Naive thymus-derived CD8-positive, alpha-beta T cell (primary cell): ENCODE results near the gene KRTAP10-10. TPM values are rescaled to one million over a fixed set of nuclear protein-coding genes. Genes with fewer than 3 reads are reported as not detected.
A peak's percentile ranks its signal among the peaks of the same experiment; 100 is the strongest.
"Not testable (repeated sequence)": the region's sequence is repeated elsewhere in the genome, so short reads cannot be mapped to it uniquely, and the experiment has no call there.

Source experiments
- ATAC-seq, 2 donors: fragments of 150-1000 bp; cut with Tn5 transposase in 1 of 2; sonication (Bioruptor Pico), chemical (Tn5 transposase) in 1 of 2; 1 replicate in 1 of 2; 2 replicates in 1 of 2; pipeline ENCODE4 v1.10.0; 2021; ENCODE audit warnings: mild to moderate bottlenecking in 2 of 2, moderate library complexity in 2 of 2
- POLR2A ChIA-PET: fragments of 350-600 bp; sonication (Branson Sonifier 250); formaldehyde crosslinking; loops from one replicate; lab custom pipeline; 2021; ENCODE audit warnings: antibody characterized with exemption; lab: Charles Lee
- DNase-seq, 10 donors: peaks; one replicate each; pipeline versions ENCODE4 v3.0.0 to v3.0.0-alpha.2; 2020 to 2022
- H3K27ac Mint-ChIP-seq, 10 donors: one replicate each; pipeline ENCODE4 v1.8.0; 2020 to 2022; ENCODE audit warnings: mild to moderate bottlenecking in 10 of 10, mixed read lengths in 10 of 10, moderate library complexity in 4 of 10, inconsistent platforms in 1 of 10
- H3K27me3 Mint-ChIP-seq, 5 donors: one replicate each; pipeline ENCODE4 v1.8.0; 2021 to 2022; ENCODE audit warnings: mixed read lengths in 5 of 5
- H3K36me3 Mint-ChIP-seq, 3 donors: one replicate each; pipeline ENCODE4 v1.8.0; 2020 to 2022; ENCODE audit warnings: mixed read lengths in 3 of 3, mild to moderate bottlenecking in 2 of 3, inconsistent platforms in 1 of 3
- H3K4me1 Mint-ChIP-seq, 4 donors: one replicate each; pipeline ENCODE4 v1.8.0; 2021 to 2022; ENCODE audit warnings: mixed read lengths in 4 of 4
- H3K4me3 Mint-ChIP-seq, 10 donors: one replicate each; pipeline ENCODE4 v1.8.0; 2020 to 2022; ENCODE audit warnings: mild to moderate bottlenecking in 10 of 10, mixed read lengths in 10 of 10, moderate library complexity in 6 of 10, inconsistent platforms in 1 of 10
- H3K9me3 Mint-ChIP-seq, 9 donors: one replicate each; pipeline ENCODE4 v1.8.0; 2020 to 2022; ENCODE audit warnings: mixed read lengths in 9 of 9, mild to moderate bottlenecking in 3 of 9, inconsistent platforms in 1 of 9, moderate library complexity in 1 of 9
- polyA plus RNA-seq, 3 donors: library from polyadenylated mRNA; unstranded; fragments of 300-500 nt; fragmentation: Illumina TruSeq; gene quantifications; one replicate each; pipeline ENCODE4 v1.2.3, GENCODE V29; 2021
- total RNA-seq, 8 experiments: library from RNA in 2 of 8; stranded (reverse) in 2 of 8; gene quantifications; one replicate each; pipeline ENCODE4 v1.2.3 and lab custom pipeline; 2021 to 2026

KRTAP10-10 gene, protein sequence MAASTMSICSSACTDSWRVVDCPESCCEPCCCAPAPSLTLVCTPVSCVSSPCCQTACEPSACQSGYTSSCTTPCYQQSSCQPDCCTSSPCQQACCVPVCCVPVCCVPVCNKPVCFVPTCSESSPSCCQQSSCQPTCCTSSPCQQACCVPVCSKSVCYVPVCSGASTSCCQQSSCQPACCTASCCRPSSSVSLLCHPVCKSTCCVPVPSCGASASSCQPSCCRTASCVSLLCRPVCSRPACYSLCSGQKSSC
- total RNA-seq = not detected
- polyA plus RNA-seq = not detected
- total RNA-seq (lab: John Stamatoyannopoulos, UW) = 0 reads per million in 6 experiments

GRCh38 chr21:44637018-44637850 is at the start of gene KRTAP10-10:
KRTAP10-10 (plus strand) TSS chr21:44637356; CDS start chr21:44637418, 62 bp downstream.
- POLR2A ChIA-PET = no interaction called here
- peak within 1 kb of the TSS in 5 of 10 donors; percentile 27 to 91 (median 77) for H3K27ac Mint-ChIP-seq
- H3K27me3 Mint-ChIP-seq = peaks cover 0 to 6% (median 0%) of the 10 kb centered on the region in 5 donors
- H3K4me1 Mint-ChIP-seq = peaks cover 0 to 14% (median 5%) of the 10 kb centered on the region in 4 donors
- no peak within 1 kb of the TSS for H3K4me3 Mint-ChIP-seq
- H3K9me3 Mint-ChIP-seq = peaks cover 0 to 34% (median 19%) of the 10 kb centered on the region in 9 donors
- no peak for ATAC-seq
- peaks cover 0 to 11% (median 9%) of the 10 kb centered on the region in 3 donors for H3K36me3 Mint-ChIP-seq
- DNase-seq = no peak

DNA sequence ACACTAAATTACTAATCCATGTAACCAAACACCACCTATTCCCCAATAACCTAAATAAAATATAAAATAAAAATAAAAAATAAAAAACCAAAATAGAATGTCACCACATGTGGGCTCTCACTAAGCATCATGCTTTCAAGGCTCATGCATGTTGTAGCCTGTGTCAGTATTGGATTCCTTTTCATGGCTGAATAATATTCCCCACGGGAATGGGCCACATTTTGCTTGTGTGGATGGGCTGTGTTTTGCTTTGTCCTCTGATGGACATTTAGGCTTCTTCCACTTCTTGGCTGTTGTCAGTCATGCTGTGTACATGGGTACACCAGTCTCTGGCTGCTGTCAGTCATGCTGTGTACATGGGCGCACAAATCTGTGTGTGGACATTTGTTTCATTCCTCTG is 48.1 kb upstream of the KRTAP10-10 start:
- POLR2A ChIA-PET = no interaction called here
- ATAC-seq (no peak), DNase-seq (no peak)
- H3K4me3 Mint-ChIP-seq = no peak overlapping the region
- no peaks in the 10 kb centered on the region for H3K9me3 Mint-ChIP-seq
- peaks cover 0 to 19% (median 12%) of the 10 kb centered on the region in 4 donors for H3K4me1 Mint-ChIP-seq
- H3K36me3 Mint-ChIP-seq = no peaks in the 10 kb centered on the region
- H3K27me3 Mint-ChIP-seq = peaks cover 3 to 24% (median 12%) of the 10 kb centered on the region in 5 donors
- H3K27ac Mint-ChIP-seq = peak overlapping the region in 3 of 10 donors; percentile 20 to 65 (median 42)

DNA sequence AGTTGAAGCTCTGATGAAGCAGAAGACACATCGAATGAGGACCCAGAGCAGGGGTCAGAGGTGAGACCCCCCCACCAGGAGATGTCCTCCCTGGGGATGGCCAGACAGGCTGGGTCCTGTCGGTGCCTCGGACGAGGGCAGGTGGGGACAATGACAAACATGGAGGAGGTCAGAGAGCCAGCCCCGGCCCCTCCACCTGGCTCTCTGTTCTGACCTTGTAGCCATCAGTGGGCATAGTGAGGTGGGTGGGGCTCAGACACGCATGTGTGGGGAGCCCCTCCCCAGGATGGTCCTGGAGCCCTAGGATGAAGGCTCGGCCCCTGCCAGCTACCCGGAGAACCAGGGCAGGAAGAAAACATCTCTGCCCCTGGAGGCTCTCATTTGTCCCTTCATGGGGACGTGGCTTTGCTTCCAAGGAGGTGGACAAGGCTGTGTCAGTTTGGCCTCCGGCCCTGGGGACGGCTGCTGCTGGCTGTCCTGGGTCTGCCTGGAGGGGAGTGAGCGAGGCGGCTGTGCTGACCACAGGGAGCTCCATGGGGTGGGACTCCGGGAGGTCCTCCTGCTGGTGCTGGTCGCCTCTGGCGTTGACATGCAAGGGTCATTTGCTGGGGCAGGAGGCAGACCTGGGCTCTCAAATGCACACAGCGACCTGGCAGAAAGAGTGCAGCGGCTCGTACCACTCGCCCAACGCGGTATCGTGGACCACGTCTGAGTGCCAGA is 47.4 kb upstream of the KRTAP10-10 start:
- Mint-ChIP-seq H3K36me3 (no peaks in the 10 kb centered on the region), H3K9me3 (no peaks in the 10 kb centered on the region), H3K4me1 (peaks cover 0 to 16% (median 7%) of the 10 kb centered on the region in 4 donors), H3K4me3 (no peak overlapping the region), H3K27ac (peak overlapping the region in 3 of 10 donors; percentile 15 to 65 (median 42)), H3K27me3 (peaks cover 3 to 20% (median 12%) of the 10 kb centered on the region in 5 donors)
- ATAC-seq (no peak), DNase-seq (no peak)
- POLR2A ChIA-PET = no interaction called here

DNA sequence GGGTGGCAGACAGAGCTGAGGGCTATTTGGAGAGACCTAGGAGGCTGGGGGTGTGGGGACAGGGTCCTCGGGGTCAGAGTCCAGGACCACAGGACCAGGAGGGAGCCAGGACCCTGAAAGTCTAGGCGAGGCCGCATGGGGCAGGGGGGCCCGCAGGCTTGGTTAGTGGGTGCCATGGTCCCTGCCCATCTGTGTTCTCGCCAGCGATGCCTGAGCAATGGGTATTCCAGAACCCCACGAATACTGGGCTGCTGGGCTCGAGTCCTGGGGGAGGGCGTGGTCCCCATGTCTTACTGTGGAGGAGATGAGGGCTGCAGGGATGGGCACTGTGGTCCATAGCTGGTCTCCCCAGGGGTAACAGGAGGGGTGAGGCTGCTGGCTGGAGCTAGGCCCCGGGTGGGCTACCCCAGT is 46.8 kb upstream of the KRTAP10-10 start:
- DNase-seq (no peak), ATAC-seq (no peak)
- Mint-ChIP-seq H3K27me3 (peaks cover 3 to 20% (median 10%) of the 10 kb centered on the region in 5 donors), H3K27ac (no peak overlapping the region), H3K4me3 (no peak overlapping the region), H3K36me3 (no peaks in the 10 kb centered on the region), H3K4me1 (peaks cover 0 to 17% (median 9%) of the 10 kb centered on the region in 4 donors), H3K9me3 (no peaks in the 10 kb centered on the region)
- POLR2A ChIA-PET = no interaction called here

GRCh38 chr21:44590897-44591800 is 46.0 kb upstream of the KRTAP10-10 start:
- H3K9me3 Mint-ChIP-seq, DNase-seq, ATAC-seq, H3K4me3 Mint-ChIP-seq, H3K36me3 Mint-ChIP-seq, POLR2A ChIA-PET: not testable (repeated sequence)
- H3K27ac Mint-ChIP-seq = peak overlapping the region in 4 of 10 donors; percentile 17 to 49 (median 36)
- peaks cover 0 to 17% (median 6%) of the 10 kb centered on the region in 5 donors for H3K27me3 Mint-ChIP-seq
- H3K4me1 Mint-ChIP-seq = peaks cover 0 to 15% (median 11%) of the 10 kb centered on the region in 4 donors

DNA sequence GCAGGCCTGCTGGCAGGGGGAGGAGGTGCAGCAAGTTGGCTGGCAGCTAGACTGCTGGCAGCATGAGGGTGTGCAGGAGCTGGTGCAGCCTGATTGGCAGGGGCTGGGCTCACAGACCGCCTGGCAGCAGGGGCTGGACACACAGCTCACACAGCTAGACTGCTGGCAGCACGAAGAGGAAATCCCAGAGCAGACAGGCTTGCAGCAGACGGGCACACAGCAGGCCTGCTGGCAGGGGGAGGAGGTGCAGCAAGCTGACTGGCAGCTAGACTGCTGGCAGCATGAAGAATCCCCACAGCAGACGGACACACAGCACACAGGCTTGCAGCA is 45.4 kb upstream of the KRTAP10-10 start:
- Mint-ChIP-seq H3K27ac (peak overlapping the region in 4 of 10 donors; percentile 17 to 49 (median 36)), H3K27me3 (peaks cover 0 to 13% (median 2%) of the 10 kb centered on the region in 5 donors), H3K4me1 (peaks cover 0 to 14% (median 10%) of the 10 kb centered on the region in 4 donors)
- POLR2A ChIA-PET, ATAC-seq, H3K36me3 Mint-ChIP-seq, H3K4me3 Mint-ChIP-seq, H3K9me3 Mint-ChIP-seq, DNase-seq: not testable (repeated sequence)

DNA sequence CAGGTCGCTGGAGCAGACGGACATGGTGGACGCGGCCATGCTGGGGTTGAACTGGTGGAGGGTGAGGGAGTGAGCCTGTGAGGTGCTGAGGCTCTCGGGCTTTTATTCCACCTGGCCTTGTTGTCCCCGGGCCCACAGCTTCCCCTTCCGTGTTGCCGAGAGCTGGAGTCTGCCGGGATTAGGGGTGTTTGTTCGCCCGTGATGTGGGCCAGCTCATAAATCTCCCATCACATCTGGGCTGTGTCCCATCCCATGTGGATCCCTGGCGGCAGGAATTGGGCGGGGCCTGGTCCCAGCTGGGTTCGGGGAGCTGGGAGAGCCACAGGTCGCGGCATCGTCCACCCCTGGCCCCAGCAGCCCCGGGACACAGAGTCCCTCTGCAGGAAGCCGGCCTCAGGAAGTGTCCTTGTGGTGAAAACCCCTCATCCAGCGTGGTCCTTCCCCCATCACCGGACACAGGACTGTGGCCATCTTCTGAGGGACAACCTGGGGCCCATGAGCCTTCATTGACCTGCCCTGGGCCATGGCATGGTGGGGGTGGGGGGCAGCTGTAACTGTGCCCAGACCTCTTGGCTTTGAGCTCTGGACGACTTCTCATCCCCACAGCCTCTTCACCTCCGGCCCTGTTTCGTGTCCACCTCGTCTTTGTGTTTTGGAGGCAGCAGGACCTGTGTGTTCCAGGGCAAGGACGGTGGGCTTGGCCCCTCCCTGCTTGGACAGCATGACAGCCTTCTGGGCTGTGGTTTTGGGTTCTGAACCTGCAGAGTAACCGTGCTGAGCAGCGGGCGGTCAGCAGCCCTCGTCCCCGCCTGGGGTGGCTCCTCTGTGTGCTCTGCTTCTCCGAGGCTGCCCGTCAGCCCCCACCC is 44.5 kb upstream of the KRTAP10-10 start, which contains the start of gene KRTAP10-6:
TSS of gene KRTAP10-6 (minus strand) at position 60 of the 866 bp plus-strand sequence. CDS start at position 39, 21 bp downstream.
- H3K9me3 Mint-ChIP-seq = no peaks in the 10 kb centered on the region
- H3K27ac Mint-ChIP-seq = peak within 1 kb of the TSS in 5 of 10 donors; percentile 17 to 61 (median 39)
- ATAC-seq (no peak), DNase-seq (no peak)
- H3K4me1 Mint-ChIP-seq = peaks cover 0 to 14% (median 10%) of the 10 kb centered on the region in 4 donors
- H3K4me3 Mint-ChIP-seq = no peak within 1 kb of the TSS
- POLR2A ChIA-PET = no interaction called here
- H3K36me3 Mint-ChIP-seq = no peaks in the 10 kb centered on the region
- H3K27me3 Mint-ChIP-seq = peaks cover 0 to 6% (median 0%) of the 10 kb centered on the region in 5 donors

- peaks cover 0 to 9% (median 2%) of the 10 kb centered on the region in 3 donors for H3K36me3 Mint-ChIP-seq
- peaks cover 0 to 14% (median 10%) of the 10 kb centered on the region in 4 donors for H3K4me1 Mint-ChIP-seq
- peaks cover 0 to 10% (median 4%) of the 10 kb centered on the region in 9 donors for H3K9me3 Mint-ChIP-seq
- H3K27me3 Mint-ChIP-seq = peaks cover 0 to 6% (median 0%) of the 10 kb centered on the region in 5 donors
- POLR2A ChIA-PET = no interaction called here
- ATAC-seq = no peak
- no peak for DNase-seq
- peak overlapping the region in 1 of 10 donors; percentile 10 for H3K4me3 Mint-ChIP-seq
- peak overlapping the region in 5 of 10 donors; percentile 31 to 83 (median 60) for H3K27ac Mint-ChIP-seq
These were observed 43.4 kb upstream of the KRTAP10-10 start for GRCh38 chr21:44593598-44594405.

DNA sequence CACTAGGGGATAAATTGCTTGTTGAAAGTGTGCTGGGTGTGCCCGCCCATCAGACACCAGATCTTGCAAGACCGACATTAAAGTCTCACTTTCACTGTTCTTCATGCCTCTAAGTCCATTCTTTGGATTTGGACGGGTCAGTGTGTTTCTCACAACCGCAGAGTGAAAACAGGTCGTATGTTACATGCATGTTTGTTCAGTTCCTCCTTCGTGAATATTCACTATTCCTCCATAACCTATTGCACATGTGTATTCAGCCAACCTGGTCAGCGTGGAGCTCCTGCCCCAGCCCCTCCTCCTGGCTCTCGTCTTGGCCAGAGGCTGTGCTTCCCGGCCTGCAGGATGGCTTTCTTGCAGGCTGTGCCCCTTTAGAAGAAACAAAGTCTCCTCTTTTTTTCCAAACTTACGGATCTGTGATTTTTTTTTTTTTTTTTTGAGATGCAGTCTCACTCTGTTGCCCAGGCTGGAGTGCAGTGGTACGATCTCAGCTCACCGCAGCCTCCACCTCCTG is 42.7 kb upstream of the KRTAP10-10 start:
- H3K27me3 Mint-ChIP-seq = peaks cover 0 to 4% (median 0%) of the 10 kb centered on the region in 5 donors
- peak overlapping the region in 4 of 10 donors; percentile 43 to 83 (median 66) for H3K27ac Mint-ChIP-seq
- peaks cover 0 to 11% (median 3%) of the 10 kb centered on the region in 3 donors for H3K36me3 Mint-ChIP-seq
- DNase-seq (no peak), ATAC-seq (no peak)
- POLR2A ChIA-PET = no interaction called here
- H3K4me3 Mint-ChIP-seq = peak overlapping the region in 1 of 10 donors; percentile 10
- H3K4me1 Mint-ChIP-seq = peaks cover 0 to 14% (median 10%) of the 10 kb centered on the region in 4 donors
- peaks cover 0 to 11% (median 5%) of the 10 kb centered on the region in 9 donors for H3K9me3 Mint-ChIP-seq

DNA sequence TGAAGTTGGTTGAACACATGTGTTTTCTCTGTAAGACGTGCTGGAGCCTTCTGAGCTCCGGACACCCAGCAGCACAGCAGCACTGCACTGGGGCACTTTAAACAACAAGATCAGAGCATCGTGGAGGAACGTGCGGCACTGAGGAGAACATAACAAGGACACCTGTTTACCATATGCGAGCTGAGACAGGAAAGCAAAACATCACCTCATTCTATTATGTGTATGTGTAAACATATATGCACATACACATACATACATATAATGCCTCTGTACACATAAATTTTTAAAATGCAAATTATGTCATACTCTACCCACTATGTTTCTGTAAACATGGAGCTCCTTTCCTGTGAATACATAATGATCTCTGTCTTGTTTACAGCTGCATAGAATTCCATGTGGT is 41.6 kb upstream of the KRTAP10-10 start:
- peak overlapping the region in 1 of 10 donors; percentile 48 for H3K27ac Mint-ChIP-seq
- ATAC-seq (no peak), DNase-seq (no peak)
- H3K4me3 Mint-ChIP-seq = no peak overlapping the region
- peaks cover 0 to 11% (median 5%) of the 10 kb centered on the region in 9 donors for H3K9me3 Mint-ChIP-seq
- peaks cover 0 to 11% (median 3%) of the 10 kb centered on the region in 3 donors for H3K36me3 Mint-ChIP-seq
- H3K4me1 Mint-ChIP-seq = peaks cover 0 to 16% (median 10%) of the 10 kb centered on the region in 4 donors
- POLR2A ChIA-PET = interaction anchor here (0.8 to 1.3 kb wide), 2 partner anchors 30 to 48 kb away, joined by 3 to 4 read pairs; no protein-coding TSS in a partner anchor
- peaks cover 0 to 9% (median 0%) of the 10 kb centered on the region in 5 donors for H3K27me3 Mint-ChIP-seq
